BJ (cell line): Measurements from ENCODE around the gene CDKAL1. TPM values are rescaled to one million over a fixed set of nuclear protein-coding genes. Genes with fewer than 3 reads are reported as not detected.
A peak's percentile ranks its signal among the peaks of the same experiment; 100 is the strongest.
"Not testable (repeated sequence)": the region's sequence is repeated elsewhere in the genome, so short reads cannot be mapped to it uniquely, and the experiment has no call there.

Experiments used
- CTCF ChIA-PET: fragments of 350-600 bp; formaldehyde crosslinking; extraction: SDS; loops from one replicate; lab custom pipeline; 2021; ENCODE audit warnings: antibody characterized with exemption, inconsistent platforms; lab: Yijun Ruan, JAX
- POLR2A ChIA-PET: fragments of 300-600 bp; sonication (Branson Sonifier 250); formaldehyde crosslinking; extraction: SDS; loops from one replicate; lab custom pipeline; 2021; ENCODE audit warnings: antibody characterized with exemption; lab: Charles Lee
- DNase-seq: peaks from one replicate; pipeline ENCODE4 v3.0.0-alpha.2; 2011; ENCODE audit warnings: low read depth
- H3K27me3 ChIP-seq: 2 replicates; pipeline ENCODE4 v1.6.0; 2011; ENCODE audit warnings: low read length; ENCODE audit not compliant: control insufficient read depth, insufficient read depth
- H3K36me3 ChIP-seq: 2 replicates; pipeline ENCODE4 v1.5.1; 2011; ENCODE audit warnings: low read length; ENCODE audit not compliant: control insufficient read depth, insufficient read depth
- H3K4me3 ChIP-seq: 2 replicates; pipeline ENCODE4 v1.5.1; 2011; ENCODE audit warnings: low read depth, mild to moderate bottlenecking, control low read depth, low read length
- CTCF ChIP-seq: IDR thresholded peaks from 2 replicates; pipeline ENCODE4 v1.5.1; 2011; ENCODE audit warnings: low read depth, mild to moderate bottlenecking, control low read depth, inconsistent platforms, low read length, moderate library complexity; ENCODE audit not compliant: insufficient read depth
- polyA plus RNA-seq: library from polyadenylated mRNA; depleted of rRNA; stranded (reverse); fragments of >200 nt; gene quantifications from 2 replicates; pipeline ENCODE4 v1.2.3, GENCODE V29; 2011

Gene CDKAL1
- polyA plus RNA-seq, 1 experiment: 3.8 TPM

- Histone ChIP-seq H3K27me3 (no peaks in the 10 kb centered on the region), H3K36me3 (no peaks in the 10 kb centered on the region), H3K4me3 (no peak overlapping the region)
- ChIA-PET CTCF (no interaction called here), POLR2A (no interaction called here)
- TF ChIP-seq CTCF: no peak
- no peak for DNase-seq
Observed at GRCh38 chr6:20819774-20820400, 285.6 kb downstream of the CDKAL1 start.

GRCh38 chr6:20826378-20826777 is 292.1 kb downstream of the CDKAL1 start:
- Histone ChIP-seq H3K36me3 (no peaks in the 10 kb centered on the region), H3K27me3 (no peaks in the 10 kb centered on the region), H3K4me3 (no peak overlapping the region)
- peak; percentile 38 for DNase-seq
- ChIA-PET POLR2A (no interaction called here), CTCF (no interaction called here)
- TF ChIP-seq CTCF: no peak

- no peaks in the 10 kb centered on the region for H3K36me3 ChIP-seq
- no peak overlapping the region for H3K4me3 ChIP-seq
- H3K27me3 ChIP-seq: no peaks in the 10 kb centered on the region
- peak; percentile 84 for DNase-seq
- TF ChIP-seq CTCF: no peak
- ChIA-PET CTCF (interaction anchor here (1.3 kb wide), 1 partner anchor 11 kb away, joined by 3 read pairs; no protein-coding TSS in a partner anchor), POLR2A (no interaction called here)
Observed at GRCh38 chr6:20827798-20828197, 293.5 kb downstream of the CDKAL1 start.

GRCh38 chr6:20830576-20830975 is 296.3 kb downstream of the CDKAL1 start:
- POLR2A ChIA-PET: no interaction called here
- no peak for TF ChIP-seq CTCF
- CTCF ChIA-PET: no interaction called here

GRCh38 chr6:20831251-20831650 is 297.0 kb downstream of the CDKAL1 start:
- DNase-seq, CTCF ChIA-PET, H3K4me3 ChIP-seq, POLR2A ChIA-PET, H3K27me3 ChIP-seq, H3K36me3 ChIP-seq: not testable (repeated sequence)

More at GRCh38 chr6:20830576-20830975, 296.3 kb downstream of the CDKAL1 start:
- Histone ChIP-seq H3K27me3 (no peaks in the 10 kb centered on the region), H3K36me3 (no peaks in the 10 kb centered on the region), H3K4me3 (no peak overlapping the region)
- DNase-seq: no peak

GRCh38 chr6:20833881-20834515 is 299.7 kb downstream of the CDKAL1 start:
- CTCF ChIA-PET: no interaction called here
- POLR2A ChIA-PET: no interaction called here
- no peak for TF ChIP-seq CTCF
- no peak for DNase-seq
- no peak overlapping the region for H3K4me3 ChIP-seq
- H3K36me3 ChIP-seq: no peaks in the 10 kb centered on the region
- no peaks in the 10 kb centered on the region for H3K27me3 ChIP-seq
